Endothelial cell of hepatic sinusoid (primary cell): Measurements from ENCODE around the gene NUSAP1.
"Not testable (repeated sequence)": the region's sequence is repeated elsewhere in the genome, so short reads cannot be mapped to it uniquely, and the experiment has no call there.

ENCODE experiments used
- in situ Hi-C: cut with HindIII; loops from 2 replicates; pipeline ENCODE4 v1.10.0; 2017; ENCODE audit warnings: low sequenced_read_pairs

The NUSAP1 gene

DNA sequence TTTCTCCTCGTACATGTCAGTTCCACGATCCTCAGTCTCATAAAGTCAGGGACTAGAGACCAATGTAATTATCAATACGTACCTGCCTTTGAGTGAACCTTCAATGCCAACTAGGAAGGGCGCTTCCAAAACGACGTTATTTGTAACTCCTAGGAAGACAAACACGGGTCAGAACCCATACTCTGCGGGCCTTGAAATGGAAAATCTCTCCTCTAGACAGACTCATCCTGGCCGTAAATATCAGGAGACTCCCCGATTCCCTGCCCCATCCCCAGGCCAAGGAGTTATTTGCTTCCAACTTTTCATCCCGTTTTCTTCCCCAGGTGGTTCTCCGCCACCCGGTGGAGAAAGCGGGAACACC, 868 bp upstream of the NUSAP1 start:
- in situ Hi-C loops, result no loop called here

- in situ Hi-C loops, result no loop called here
Observed at GRCh38 chr15:41333026-41333562, 413 bp downstream of the NUSAP1 start.

GRCh38 chr15:41334293-41335120, 1.8 kb downstream of the NUSAP1 start:
- in situ Hi-C loops, result no loop called here

GRCh38 chr15:41336549-41336948, 3.9 kb downstream of the NUSAP1 start:
- in situ Hi-C loops, result no loop called here

DNA sequence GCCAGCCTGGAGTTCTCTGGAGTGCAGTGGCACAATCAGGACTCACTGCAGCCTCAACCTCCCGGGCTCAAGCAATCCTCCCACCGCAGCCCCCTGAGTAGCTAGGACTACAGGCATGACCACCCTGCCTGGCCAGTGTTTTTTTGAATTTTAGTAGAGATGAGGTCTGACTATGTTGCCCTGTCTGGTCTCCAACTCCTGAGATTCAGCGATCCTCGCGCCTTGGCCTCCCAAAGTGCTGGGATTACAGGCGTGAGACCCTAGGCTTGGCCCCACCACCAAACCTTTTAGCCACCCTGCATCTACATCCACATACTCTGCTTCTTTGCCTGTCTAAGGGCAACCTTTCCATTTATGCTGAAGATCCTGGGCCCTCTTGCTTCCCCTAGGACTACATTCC, 4.4 kb downstream of the NUSAP1 start:
- in situ Hi-C loops, result no loop called here

- in situ Hi-C loops, result no loop called here
Observed at GRCh38 chr15:41337631-41338522, 5.2 kb downstream of the NUSAP1 start.

DNA sequence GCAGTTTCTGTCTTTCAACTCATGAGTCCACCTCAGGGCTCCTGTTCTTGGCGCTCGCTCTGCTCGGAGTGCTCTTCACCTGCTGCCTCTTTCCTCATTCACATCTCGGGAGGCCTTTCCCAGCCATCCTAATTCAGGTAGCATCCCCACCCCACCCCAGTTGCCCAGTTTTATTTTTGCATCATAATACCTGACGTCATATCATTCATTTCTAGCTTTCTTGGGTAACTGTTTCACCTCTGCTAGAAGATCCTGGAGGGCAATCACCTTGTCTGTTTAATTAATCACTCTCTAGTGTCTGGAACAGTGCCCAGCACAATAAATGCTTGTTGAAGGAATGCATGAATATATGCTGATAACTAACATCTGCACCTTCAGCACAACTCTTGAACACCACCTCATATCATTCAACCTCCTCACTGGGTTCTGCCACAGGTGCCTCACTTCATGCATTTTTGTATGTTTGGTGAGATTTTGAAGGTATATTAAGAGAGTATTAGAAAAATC, 7.6 kb downstream of the NUSAP1 start:
- in situ Hi-C loops, result no loop called here

GRCh38 chr15:41341519-41341918, 8.8 kb downstream of the NUSAP1 start:
- in situ Hi-C loops, result no loop called here

DNA sequence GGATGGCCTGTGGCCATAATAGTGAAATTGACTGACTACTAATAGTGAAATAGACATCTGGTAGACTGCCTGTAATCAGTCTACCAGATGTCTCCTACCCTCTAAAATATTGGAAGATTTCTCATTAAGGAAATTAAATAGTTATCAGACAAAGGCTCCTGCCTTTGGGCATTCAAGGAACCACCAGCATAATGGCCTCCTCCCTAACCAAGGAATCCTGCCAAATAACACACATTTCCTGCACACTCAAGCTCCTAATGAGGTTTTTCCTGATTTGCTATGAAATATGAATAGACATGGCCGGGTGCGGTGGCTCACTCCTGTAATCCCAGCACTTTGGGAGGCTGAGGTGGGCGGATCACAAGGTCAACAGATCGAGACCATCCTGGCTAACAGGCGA, 14.6 kb downstream of the NUSAP1 start:
- in situ Hi-C loops, result no loop called here

GRCh38 chr15:41350057-41350717, 17.5 kb downstream of the NUSAP1 start:
- in situ Hi-C loops, result no loop called here

DNA sequence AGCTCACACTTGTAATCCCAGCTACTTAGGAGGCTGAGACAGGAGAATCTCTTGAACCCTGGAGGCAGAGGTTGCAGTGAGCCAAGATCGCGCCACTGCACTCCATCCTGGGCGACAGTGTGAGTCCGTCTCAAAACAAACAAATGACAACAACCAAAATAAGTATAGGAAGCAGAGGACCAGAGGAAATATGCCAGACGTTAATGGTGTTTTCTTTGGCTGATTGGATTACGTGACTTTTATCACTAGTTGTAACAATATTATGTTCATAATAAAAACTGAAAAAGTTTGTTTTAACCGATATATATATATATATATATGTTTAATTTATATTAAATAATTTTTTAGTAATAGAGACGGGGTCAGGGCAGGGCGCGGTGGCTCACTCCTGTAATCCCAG, 21.7 kb downstream of the NUSAP1 start:
- in situ Hi-C loops, result no loop called here

- in situ Hi-C loops, result no loop called here
Observed at GRCh38 chr15:41367418-41367817, 34.7 kb downstream of the NUSAP1 start.

DNA sequence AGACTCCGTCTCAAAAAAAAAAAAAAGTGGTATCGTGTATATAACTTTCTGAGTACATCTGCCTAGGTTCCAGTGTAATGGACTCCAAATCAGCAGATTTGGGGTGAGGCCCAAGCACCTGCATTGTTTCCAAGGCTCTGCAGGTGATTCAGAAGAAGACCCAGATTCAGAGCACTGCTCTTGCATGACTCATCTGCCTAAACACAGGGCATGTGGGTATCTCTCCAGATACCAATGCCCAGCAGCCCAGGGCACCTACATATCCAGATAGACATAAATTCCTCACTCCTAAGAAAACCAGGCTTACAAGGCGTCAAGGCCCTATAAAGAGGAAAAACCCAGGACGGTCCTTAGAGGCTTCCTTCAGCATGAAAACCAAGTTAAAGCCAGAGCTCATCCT, 45.3 kb downstream of the NUSAP1 start:
- in situ Hi-C loops, result no loop called here

DNA sequence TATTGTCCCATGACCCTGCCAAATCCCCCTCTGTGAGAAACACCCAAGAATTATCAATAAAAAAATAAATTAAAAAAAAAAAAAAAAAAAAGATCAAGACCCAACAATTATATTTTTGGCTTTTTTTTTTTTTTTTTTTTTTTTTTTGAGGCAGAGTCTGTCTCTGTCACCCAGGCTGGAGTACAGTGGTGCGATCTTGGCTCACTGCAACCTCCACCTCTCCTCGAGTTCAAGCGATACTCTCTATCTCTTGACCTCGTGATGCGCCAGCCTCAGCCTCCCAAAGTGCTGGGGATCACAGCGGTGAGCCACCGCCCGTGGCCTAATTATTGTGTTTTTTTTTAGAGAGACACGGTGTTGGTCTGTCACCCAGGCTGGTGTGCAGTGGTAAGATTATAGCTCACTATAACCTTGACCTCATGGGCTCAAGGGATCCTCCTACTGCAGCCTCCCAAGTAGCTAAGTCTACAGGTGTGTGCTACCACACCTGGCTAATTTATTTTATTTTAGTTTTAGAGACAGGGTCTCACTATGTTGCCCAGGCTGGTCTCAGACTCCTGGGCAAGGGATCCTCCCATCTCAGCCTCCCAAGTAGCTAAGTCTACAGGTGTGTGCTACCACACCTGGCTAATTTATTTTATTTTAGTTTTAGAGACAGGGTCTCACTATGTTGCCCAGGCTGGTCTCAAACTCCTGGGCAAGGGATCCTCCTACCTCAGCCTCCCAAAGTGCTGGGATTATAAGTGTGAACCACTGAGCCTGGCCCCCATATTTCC, 51.5 kb downstream of the NUSAP1 start:
- in situ Hi-C loops, result not testable (repeated sequence)

- in situ Hi-C loops, result no loop called here
Observed at GRCh38 chr15:41387646-41388045, 55.0 kb downstream of the NUSAP1 start.

GRCh38 chr15:41392659-41393058, 60.0 kb downstream of the NUSAP1 start:
- in situ Hi-C loops, result no loop called here

DNA sequence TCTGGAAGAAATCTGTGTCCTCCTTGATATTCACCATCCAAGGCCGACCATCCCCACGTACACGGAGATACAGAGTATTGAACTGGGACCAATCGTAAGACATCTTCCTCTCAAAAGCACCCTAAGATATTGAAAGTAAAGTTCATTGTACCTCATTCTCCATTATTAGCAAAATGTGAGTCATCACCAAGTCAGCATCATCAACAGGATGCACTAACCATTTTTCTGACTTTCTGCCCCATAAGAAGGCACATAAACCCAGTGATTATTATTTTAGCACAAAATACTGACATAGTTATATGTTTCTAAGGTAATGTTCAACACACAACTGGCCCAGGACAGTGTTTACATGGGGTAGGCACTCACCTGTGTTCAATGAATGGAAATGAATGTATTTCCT, 62.2 kb downstream of the NUSAP1 start:
- in situ Hi-C loops, result no loop called here

DNA sequence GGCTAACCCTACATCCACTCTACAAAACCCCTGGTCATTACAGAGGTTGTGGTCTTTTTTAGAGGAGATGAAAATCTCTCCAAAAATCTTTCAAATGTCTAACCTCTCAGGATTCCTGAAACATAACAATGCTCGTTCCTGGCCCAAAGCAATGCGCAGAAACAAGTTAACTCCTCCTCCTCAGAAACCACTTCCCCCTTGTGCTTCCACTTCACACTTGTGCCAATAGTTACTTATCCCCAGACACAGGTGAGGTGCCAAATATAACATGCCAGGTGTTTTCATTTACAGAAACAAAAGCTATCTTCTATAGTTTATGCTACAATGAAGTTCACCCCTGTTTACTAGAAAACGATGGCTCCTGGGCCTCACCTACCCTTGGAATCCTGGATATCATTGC, 63.4 kb downstream of the NUSAP1 start:
- in situ Hi-C loops, result no loop called here

DNA sequence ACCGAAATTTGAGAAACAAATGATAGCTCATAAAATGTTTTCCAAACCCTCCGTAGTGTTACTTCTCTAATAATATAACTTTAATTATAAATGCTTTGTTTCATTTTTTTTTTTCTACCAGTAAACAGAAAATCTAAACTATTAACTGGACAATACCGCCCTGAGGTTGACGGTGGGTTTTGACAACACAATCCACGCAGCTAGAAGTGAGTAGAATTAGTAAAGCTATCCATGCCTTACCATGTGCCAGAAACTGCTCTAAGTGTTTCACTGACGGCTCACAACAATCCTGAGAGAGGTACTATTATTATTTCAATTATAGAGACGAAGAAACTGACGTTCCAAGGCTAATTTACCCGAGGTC, 69.2 kb downstream of the NUSAP1 start:
- in situ Hi-C loops, result no loop called here

DNA sequence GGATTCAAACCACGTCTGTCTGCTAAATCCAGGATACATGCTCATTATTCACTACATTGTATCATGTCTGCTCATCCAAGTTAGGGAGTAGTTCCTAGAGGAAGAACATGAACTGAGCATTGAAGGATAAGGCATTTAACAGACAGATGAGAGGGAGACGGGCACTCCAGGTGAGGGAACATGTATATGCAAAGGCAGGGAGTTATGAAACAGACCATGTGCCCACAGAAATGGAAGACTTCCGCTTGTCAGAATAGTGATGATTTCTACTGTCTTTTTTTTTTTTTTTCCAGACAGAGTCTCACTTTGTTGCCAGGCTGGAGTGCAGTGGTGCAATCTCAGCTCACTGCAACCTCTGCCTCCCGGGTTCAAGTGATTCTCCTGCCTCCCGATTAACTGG, 74.7 kb downstream of the NUSAP1 start:
- in situ Hi-C loops, result no loop called here
